Stimulated activated CD4-positive, alpha-beta T cell treated with anti-CD3 and anti-CD28 coated beads, Interleukin-12 subunit alpha, Interleukin-12 subunit beta, amount 100 ng/mL, for 4 hours (primary cell): Measurements from ENCODE around the gene MINDY4.

Experiments
- DNase-seq: peaks from one replicate; pipeline ENCODE4 v3.0.0-alpha.2; 2020

The MINDY4 gene

GRCh38 chr7:30859940-30860496, 88.8 kb downstream of the MINDY4 start:
- DNase-seq = no peak

- no peak for DNase-seq
Observed at GRCh38 chr7:30861612-30862011, 90.4 kb downstream of the MINDY4 start.

GRCh38 chr7:30862995-30863705, 91.9 kb downstream of the MINDY4 start:
- DNase-seq = no peak

DNA sequence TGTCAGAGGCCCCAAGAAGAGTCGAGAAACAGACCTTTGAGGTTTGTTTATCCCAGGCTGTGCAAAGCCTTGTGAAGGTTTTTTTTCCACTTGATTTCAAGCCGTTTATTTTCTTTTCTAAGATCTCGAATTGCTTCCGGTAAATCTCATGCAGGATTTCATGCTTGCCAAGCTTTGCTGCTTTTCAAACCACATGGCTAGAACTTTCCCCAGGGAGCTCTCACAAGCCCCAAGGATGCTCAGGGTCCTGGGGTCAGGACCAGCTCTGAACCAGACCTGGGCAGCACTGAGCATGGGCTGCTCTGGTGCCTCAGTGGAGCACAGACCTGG, 92.5 kb downstream of the MINDY4 start:
- no peak for DNase-seq

DNA sequence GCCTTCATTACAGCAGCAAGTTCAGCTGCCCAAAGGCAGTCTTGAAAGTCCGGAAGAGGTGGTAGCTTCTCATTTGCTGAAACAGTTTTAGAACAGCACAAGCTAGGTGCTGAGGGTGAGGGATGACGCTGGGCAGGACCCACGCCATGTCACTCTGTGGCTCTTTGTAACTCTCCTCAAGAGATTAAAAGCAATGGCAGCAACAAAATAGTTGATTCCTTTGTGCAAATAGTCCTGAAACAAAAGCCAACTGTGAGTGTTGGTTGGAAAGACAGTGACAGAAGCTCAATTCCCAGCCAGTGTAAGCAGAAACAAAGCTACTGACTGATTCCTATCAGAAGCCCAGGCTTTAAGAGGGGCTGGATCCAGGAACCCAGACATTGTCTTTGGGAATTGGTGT, 92.9 kb downstream of the MINDY4 start:
- no peak for DNase-seq

GRCh38 chr7:30865076-30865475, 93.9 kb downstream of the MINDY4 start:
- no peak for DNase-seq

GRCh38 chr7:30865821-30866220, 94.6 kb downstream of the MINDY4 start:
- DNase-seq = no peak

GRCh38 chr7:30866939-30867338, 95.7 kb downstream of the MINDY4 start:
- no peak for DNase-seq

- no peak for DNase-seq
Observed at GRCh38 chr7:30867483-30867882, 96.3 kb downstream of the MINDY4 start.

DNA sequence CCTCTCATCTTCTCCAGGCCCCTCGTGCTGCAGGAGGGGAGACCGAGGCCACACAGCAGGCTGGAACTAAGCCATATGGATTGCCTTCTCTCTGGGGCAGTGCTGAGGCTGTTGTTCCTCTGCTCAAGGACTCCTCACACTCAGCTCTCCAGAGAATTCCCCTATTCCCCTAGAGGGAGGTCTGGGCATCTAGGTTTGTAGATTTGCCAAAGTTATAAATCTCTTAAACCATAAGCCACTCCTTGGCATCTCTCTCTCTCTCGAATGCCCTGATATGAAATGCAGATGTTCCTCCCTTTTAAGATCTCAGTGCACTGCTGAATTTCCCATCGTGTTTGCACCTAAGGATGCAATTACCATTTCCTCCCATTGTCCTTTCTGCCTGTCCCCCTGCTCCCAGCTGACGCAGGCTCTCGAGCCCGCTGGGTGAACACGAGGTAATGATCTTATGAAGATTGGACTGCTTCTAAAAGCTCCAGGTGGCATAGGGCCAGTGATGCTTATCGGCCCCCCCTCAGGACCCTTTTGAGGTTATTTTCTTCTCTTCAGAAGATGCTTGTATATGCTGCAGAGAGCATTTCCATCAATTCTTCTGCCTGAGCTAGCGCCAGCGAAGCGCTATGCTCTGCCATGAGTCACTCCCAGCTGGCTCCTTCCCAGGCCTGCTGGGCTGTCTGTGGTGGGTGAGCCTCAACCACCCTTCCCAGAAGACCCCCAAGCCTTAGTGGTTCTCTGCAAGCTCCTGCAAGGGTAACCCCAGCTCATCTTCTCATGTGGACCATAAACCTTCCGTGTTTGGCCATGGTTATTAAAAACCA, 98.8 kb downstream of the MINDY4 start:
- no peak for DNase-seq

DNA sequence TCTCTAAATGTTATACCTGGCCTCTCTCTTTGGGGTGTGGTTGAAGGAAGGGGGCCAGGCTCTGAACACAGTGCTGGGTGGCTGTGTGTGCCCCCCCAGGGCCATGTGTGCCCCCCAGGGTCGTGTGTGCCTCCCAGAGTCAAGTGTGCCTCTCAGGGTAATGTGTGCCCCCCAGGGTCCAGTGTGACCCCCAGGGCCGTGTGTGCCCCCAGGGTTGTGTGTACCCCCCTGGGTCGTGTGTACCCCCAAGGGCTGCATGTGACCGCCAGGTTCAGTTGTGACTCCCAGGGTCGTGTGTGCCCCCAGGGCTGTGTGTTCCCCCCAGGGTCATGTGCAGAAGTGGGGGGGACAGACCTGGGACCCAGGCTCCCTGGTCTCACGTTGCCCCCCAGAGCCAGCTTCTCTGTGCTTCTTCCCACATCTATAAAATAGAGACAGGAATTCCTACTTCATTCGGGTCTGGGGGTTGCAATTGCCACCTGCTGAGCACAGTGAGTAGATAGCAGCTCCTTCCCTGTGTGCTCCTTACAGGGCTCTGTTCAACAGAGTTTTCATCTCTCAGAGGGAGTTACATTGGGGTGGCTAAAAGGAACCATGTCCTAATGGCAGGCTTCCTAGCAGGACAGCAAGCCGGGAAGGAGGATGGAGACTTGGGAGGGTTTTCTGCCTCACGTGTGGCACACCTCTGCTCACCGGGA, 99.8 kb downstream of the MINDY4 start:
- no peak for DNase-seq

GRCh38 chr7:30871655-30872054, 100.4 kb downstream of the MINDY4 start:
- no peak for DNase-seq

- no peak for DNase-seq
Observed at GRCh38 chr7:30873207-30873606, 102.0 kb downstream of the MINDY4 start.

- no peak for DNase-seq
Observed at GRCh38 chr7:30873656-30874055, 102.4 kb downstream of the MINDY4 start.

GRCh38 chr7:30874656-30875302, 103.6 kb downstream of the MINDY4 start:
- DNase-seq = no peak

DNA sequence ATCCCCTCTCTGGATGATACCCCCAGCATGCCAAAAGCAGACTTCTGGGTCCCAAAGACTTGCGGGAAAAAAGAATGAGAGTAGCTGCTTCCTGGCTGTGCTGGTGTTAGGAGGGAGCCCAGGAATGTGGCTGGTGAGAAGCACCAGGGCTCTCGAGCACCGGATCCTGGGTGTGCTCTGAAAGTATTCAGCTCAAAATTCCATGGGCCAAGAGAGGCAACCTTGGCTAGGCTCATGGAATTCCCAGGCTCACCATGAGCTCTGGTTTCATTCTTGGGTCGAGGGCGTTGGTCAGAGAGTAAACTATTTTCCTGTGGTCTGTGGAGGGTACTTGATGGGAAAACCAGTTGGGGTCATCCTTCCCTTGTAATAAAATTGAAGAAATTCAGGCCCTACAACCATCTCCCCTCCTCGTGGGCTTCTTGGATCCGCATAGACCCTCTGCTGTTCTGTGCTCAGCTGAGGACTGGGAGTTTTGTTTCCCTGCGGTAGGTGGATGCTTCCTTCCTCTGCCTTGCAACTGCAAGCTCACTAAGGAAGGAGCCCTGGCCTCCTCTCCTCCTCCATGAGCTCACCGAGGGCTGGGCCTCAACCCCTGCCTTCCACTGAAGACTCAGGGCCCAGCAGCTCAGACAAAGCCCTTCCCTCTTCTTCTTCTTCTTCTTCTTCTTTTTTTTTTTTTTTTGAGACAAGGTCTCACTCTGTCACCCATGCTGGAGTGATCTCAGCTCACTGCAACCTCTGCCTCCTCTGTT, 106.0 kb downstream of the MINDY4 start:
- DNase-seq = no peak

DNA sequence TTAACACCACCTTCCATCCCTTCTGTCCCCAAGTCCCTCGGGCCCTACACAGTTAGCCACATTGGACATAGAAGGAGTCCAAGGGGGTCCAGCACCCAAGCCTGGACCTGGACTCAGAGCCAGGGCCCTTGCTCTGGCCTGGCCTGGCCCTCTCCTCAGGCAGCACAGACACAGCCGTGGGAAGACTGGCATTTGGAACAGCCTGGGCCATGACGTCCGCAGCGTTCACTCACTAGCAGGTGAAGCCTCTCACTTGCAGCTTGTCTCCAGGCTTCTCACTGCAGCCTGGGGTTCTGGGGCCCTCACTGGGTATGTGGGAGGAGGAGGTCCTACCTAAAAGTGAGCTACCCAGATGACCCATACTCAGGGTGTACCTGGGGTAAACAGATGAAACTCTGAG, 106.8 kb downstream of the MINDY4 start:
- DNase-seq = no peak

DNA sequence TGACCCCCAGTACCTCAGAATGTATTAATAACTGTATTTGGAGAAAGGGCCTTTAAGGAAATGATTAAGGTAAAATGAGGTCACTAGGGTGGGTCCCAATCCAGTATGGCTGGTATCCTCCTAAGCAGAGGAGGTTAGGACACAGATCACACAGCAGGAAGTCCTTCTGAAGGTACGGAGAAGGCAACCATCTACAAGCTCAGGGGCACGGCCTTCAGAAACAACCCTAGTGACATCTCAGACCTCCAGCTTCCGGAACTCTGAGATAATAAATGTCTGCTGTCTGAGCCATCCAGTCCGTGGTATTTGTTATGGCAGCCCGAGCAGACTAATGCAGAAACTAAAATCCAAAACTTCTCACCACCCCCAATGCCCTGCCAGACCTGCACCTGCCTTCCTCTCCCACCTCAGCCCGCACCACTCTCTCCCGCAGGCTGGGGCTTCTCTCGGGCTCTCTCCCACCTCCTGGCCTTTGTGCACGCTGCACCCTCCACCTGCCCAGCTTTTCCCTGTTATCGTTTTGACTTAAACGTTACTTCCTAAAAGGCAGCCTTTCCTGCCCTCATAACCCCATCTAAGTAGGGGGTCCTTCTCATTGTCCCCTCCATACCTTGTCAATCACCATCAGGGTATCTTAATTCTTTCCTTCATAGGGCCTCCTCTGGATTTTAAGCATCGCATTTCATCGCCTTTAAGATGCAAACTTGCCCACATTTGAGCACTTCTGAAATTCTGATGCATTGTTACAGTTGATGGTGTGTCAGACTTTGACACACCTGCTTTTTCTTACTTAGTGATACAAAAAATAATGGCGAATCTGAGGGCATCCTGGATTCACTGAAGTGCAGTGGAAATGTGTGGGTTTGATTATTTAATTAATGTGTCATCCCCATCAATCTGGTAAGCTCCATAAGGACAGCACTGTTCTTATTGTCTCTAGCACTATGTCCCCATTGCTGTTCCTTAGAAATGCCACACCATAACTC, 108.2 kb downstream of the MINDY4 start:
- DNase-seq = no peak

GRCh38 chr7:30880125-30880720, 109.0 kb downstream of the MINDY4 start:
- no peak for DNase-seq

DNA sequence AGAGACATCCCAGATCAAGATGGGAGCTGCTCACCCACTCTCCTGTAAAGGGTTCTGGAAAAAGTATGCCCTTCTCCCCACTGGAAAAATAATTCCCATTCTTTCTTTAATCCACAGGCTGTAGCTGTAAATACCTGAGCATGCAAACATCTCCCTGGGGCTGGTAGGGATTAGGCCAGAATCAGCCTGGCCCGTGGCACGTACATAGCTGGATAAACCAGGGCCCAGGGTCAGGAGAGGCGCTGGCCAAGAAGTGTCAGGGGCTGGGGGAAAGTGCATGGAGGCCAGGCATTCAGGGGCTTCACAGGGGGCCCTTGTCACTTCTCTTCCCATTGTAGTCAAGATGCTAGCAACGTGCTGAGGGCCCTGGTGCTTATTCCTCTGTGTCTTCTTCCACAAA, 109.7 kb downstream of the MINDY4 start:
- DNase-seq = no peak

GRCh38 chr7:30881448-30881847, 110.2 kb downstream of the MINDY4 start:
- DNase-seq = no peak
